Common myeloid progenitor, CD34-positive (primary cell): Measurements from ENCODE around the gene KNCN.

Experiments used
- CTCF ChIA-PET: fragments of 350-600 bp; sonication (Branson Sonifier 250); formaldehyde crosslinking; loops from one replicate; lab custom pipeline; 2021; ENCODE audit warnings: antibody characterized with exemption; lab: Charles Lee
- POLR2A ChIA-PET: fragments of 350-600 bp; sonication (Branson Sonifier 250); formaldehyde crosslinking; loops from one replicate; lab custom pipeline; 2021; ENCODE audit warnings: antibody characterized with exemption; lab: Charles Lee
- DNase-seq, 3 donors: peaks; one replicate each; pipeline versions ENCODE4 v3.0.0 to v3.0.0-alpha.2; 2013
- H3K27ac ChIP-seq, 2 experiments: 1 replicate in 1 of 2; 2 replicates in 1 of 2; pipeline ENCODE4 v1.7.0; 2013; ENCODE audit warnings: inconsistent platforms in 2 of 2, low read length in 2 of 2, mild to moderate bottlenecking in 2 of 2, low read depth in 1 of 2, moderate library complexity in 1 of 2; ENCODE audit not compliant: severe bottlenecking in 2 of 2, insufficient read depth in 1 of 2, poor library complexity in 1 of 2
- H3K27me3 ChIP-seq, 5 experiments: replicated peaks in 2 of 5; 1 replicate in 3 of 5; 2 replicates in 2 of 5; pipeline versions ENCODE4 v1.6.1 to v1.7.0; 2013; ENCODE audit warnings: low read length in 4 of 5, mild to moderate bottlenecking in 2 of 5, moderate library complexity in 2 of 5, inconsistent platforms in 1 of 5; ENCODE audit not compliant: insufficient read depth in 5 of 5, control insufficient read depth in 4 of 5
- H3K36me3 ChIP-seq, 4 experiments: 1 replicate in 2 of 4; 2 replicates in 2 of 4; pipeline versions ENCODE4 v1.6.1 to v1.7.0; 2013; ENCODE audit warnings: low read length in 3 of 4, control low read depth in 1 of 4, mild to moderate bottlenecking in 1 of 4; ENCODE audit not compliant: control insufficient read depth in 4 of 4, insufficient read depth in 4 of 4
- H3K4me1 ChIP-seq, 4 experiments: 1 replicate in 3 of 4; 2 replicates in 1 of 4; pipeline versions ENCODE4 v1.6.1 to v1.7.1; 2013; ENCODE audit warnings: low read length in 3 of 4, mild to moderate bottlenecking in 3 of 4, control low read depth in 1 of 4, inconsistent platforms in 1 of 4, moderate library complexity in 1 of 4; ENCODE audit not compliant: control insufficient read depth in 4 of 4, insufficient read depth in 4 of 4; ENCODE audit errors: control extremely low read depth in 1 of 4
- H3K4me3 ChIP-seq, 7 experiments: 1 replicate in 4 of 7; 2 replicates in 3 of 7; pipeline versions ENCODE4 v1.5.1 to v1.7.0; 2013; ENCODE audit warnings: mild to moderate bottlenecking in 7 of 7, low read length in 6 of 7, moderate library complexity in 6 of 7, inconsistent platforms in 2 of 7, low read depth in 2 of 7, control low read depth in 1 of 7; ENCODE audit not compliant: insufficient read depth in 4 of 7, control insufficient read depth in 1 of 7; ENCODE audit errors: extremely low read depth in 1 of 7
- H3K9me3 ChIP-seq, 5 experiments: 1 replicate in 4 of 5; 2 replicates in 1 of 5; pipeline versions ENCODE4 v1.6.1 to v1.7.1; 2013; ENCODE audit warnings: low read length in 4 of 5, mild to moderate bottlenecking in 2 of 5, inconsistent platforms in 1 of 5, low read depth in 1 of 5, moderate library complexity in 1 of 5; ENCODE audit not compliant: control insufficient read depth in 4 of 5, insufficient read depth in 2 of 5; ENCODE audit errors: control extremely low read depth in 1 of 5
- WGBS: methylation state at CpG from one replicate; pipeline ENCODE4 v1.1.5; 2013; ENCODE audit not compliant: insufficient coverage; 5-methylcytosine and 5-hydroxymethylcytosine counted together

KNCN gene

GRCh38 chr1:46581681-46582455 is 30.4 kb upstream of the KNCN start:
- ChIA-PET POLR2A (interaction anchor here (0.7 kb wide), 1 partner anchor 137 kb away, joined by 3 read pairs; the partner anchor contains the start of gene EFCAB14), CTCF (interaction anchor here (1.0 to 4.4 kb wide), 5 partner anchors 8 to 34 kb away, joined by 3 to 16 read pairs (median 5); partner anchors contain the start of gene MKNK1)
- Histone ChIP-seq H3K4me3 (peak overlapping the region in 1 of 7 experiments; percentile 38), H3K27me3 (no peaks in the 10 kb centered on the region), H3K27ac (peak overlapping the region in 1 of 2 experiments; percentile 32), H3K36me3 (peaks cover 6 to 56% (median 18%) of the 10 kb centered on the region in 4 experiments), H3K4me1 (peaks cover 4 to 51% (median 32%) of the 10 kb centered on the region in 4 experiments), H3K9me3 (no peaks in the 10 kb centered on the region)
- DNase-seq, result peak; percentile 44 to 83 (median 78)
- 44% methylated on average over 2 of the region's 4 CpGs for WGBS

- ChIA-PET POLR2A (no interaction called here), CTCF (interaction anchor here (1.2 to 4.4 kb wide), 3 partner anchors 8 to 20 kb away, joined by 5 to 16 read pairs (median 6); no protein-coding TSS in a partner anchor)
- DNase-seq, result peak; percentile 75 to 96 (median 93)
- peaks cover 4 to 51% (median 32%) of the 10 kb centered on the region in 4 experiments for H3K4me1 ChIP-seq
- peak overlapping the region in 1 of 2 experiments; percentile 54 for H3K27ac ChIP-seq
- peaks cover 4 to 56% (median 17%) of the 10 kb centered on the region in 4 experiments for H3K36me3 ChIP-seq
- 68% methylated on average over 3 of the region's 6 CpGs for WGBS
- H3K9me3 ChIP-seq, result no peaks in the 10 kb centered on the region
- no peak overlapping the region for H3K4me3 ChIP-seq
- H3K27me3 ChIP-seq, result no peaks in the 10 kb centered on the region
Measured at GRCh38 chr1:46580140-46580903, 28.9 kb upstream of the KNCN start.

GRCh38 chr1:46577671-46578070 is 26.2 kb upstream of the KNCN start:
- ChIA-PET CTCF (no interaction called here), POLR2A (no interaction called here)
- no peaks in the 10 kb centered on the region for H3K9me3 ChIP-seq
- peaks cover 4 to 35% (median 24%) of the 10 kb centered on the region in 4 experiments for H3K4me1 ChIP-seq
- no peaks in the 10 kb centered on the region for H3K27me3 ChIP-seq
- peaks cover 3 to 51% (median 15%) of the 10 kb centered on the region in 4 experiments for H3K36me3 ChIP-seq
- no peak for DNase-seq
- WGBS, result 92% methylated on average over 4 of the region's 4 CpGs
- H3K4me3 ChIP-seq, result no peak overlapping the region
- no peak overlapping the region for H3K27ac ChIP-seq

GRCh38 chr1:46576596-46576995 is 25.1 kb upstream of the KNCN start:
- no peak overlapping the region for H3K27ac ChIP-seq
- no peak overlapping the region for H3K4me3 ChIP-seq
- no peak for DNase-seq
- H3K9me3 ChIP-seq, result no peaks in the 10 kb centered on the region
- ChIA-PET CTCF (interaction anchor here (1.0 to 1.5 kb wide), 2 partner anchors 29 to 131 kb away, joined by 3 read pairs; no protein-coding TSS in a partner anchor), POLR2A (no interaction called here)
- WGBS, result 86% methylated on average over 5 of the region's 6 CpGs
- H3K36me3 ChIP-seq, result peaks cover 3 to 56% (median 18%) of the 10 kb centered on the region in 4 experiments
- no peaks in the 10 kb centered on the region for H3K27me3 ChIP-seq
- H3K4me1 ChIP-seq, result peaks cover 2 to 24% (median 13%) of the 10 kb centered on the region in 4 experiments

GRCh38 chr1:46575778-46576177 is 24.3 kb upstream of the KNCN start:
- no peak for DNase-seq
- POLR2A ChIA-PET, result no interaction called here
- Histone ChIP-seq H3K36me3 (peaks cover 3 to 57% (median 18%) of the 10 kb centered on the region in 4 experiments), H3K4me3 (no peak overlapping the region), H3K4me1 (peaks cover 0 to 16% (median 6%) of the 10 kb centered on the region in 4 experiments), H3K9me3 (no peaks in the 10 kb centered on the region), H3K27me3 (no peaks in the 10 kb centered on the region), H3K27ac (no peak overlapping the region)
- WGBS, result 100% methylated on average over 1 of the region's 3 CpGs
- CTCF ChIA-PET, result interaction anchor here (1.5 kb wide), 1 partner anchor 130 kb away, joined by 3 read pairs; no protein-coding TSS in a partner anchor

GRCh38 chr1:46575300-46575699 is 23.9 kb upstream of the KNCN start:
- Histone ChIP-seq H3K4me1 (peaks cover 0 to 11% (median 2%) of the 10 kb centered on the region in 4 experiments), H3K27ac (no peak overlapping the region), H3K9me3 (no peaks in the 10 kb centered on the region), H3K36me3 (peaks cover 3 to 62% (median 19%) of the 10 kb centered on the region in 4 experiments), H3K27me3 (no peaks in the 10 kb centered on the region), H3K4me3 (no peak overlapping the region)
- ChIA-PET CTCF (interaction anchor here (1.5 kb wide), 1 partner anchor 130 kb away, joined by 3 read pairs; no protein-coding TSS in a partner anchor), POLR2A (interaction anchor here (0.7 kb wide), 1 partner anchor 12 kb away, joined by 3 read pairs; no protein-coding TSS in a partner anchor)
- no peak for DNase-seq
- 100% methylated on average over 4 of the region's 12 CpGs for WGBS
